Astrocyte (in vitro differentiated cells and primary cell): ENCODE data around the gene FAM168A.

ENCODE experiments used
- EZH2 ChIP-seq: IDR thresholded peaks from 2 replicates; pipeline ENCODE4 v1.6.1; 2012; ENCODE audit warnings: mild to moderate bottlenecking, low read length, inconsistent platforms; ENCODE audit not compliant: insufficient read depth
- TF ChIP-seq, protein P1 (sequence below): IDR thresholded peaks from 2 replicates; pipeline ENCODE4 v1.5.1; 2011; ENCODE audit warnings: low read depth, mild to moderate bottlenecking, inconsistent platforms, low read length, moderate library complexity; ENCODE audit not compliant: insufficient read depth

DNA sequence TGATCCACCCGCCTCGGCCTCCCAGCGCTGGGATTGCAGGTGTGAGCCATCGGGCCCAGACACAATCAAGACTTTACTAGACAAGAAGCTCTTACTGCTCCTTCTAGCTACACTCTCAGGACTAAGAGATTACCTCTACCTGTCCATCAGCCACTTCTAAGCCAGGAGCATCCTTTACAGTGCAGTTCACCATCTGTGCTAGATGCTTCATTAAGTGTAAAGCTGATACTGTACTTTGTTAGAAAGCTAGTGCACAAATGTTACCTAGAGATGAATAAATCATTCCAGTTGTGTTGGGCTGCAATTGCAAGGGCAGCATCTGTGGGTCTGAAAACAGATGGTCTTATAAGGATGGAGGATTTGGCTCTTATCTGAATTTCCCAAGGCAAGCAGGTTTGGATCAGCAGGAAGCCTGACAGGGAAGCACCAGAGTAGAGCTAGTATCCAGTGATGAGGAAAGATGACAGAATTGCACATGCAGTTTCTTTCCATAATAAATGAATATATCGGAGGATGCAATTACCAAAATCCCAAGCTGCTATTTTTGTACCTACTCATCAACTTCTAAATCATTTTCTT is 58.3 kb downstream of the FAM168A start:
- TF ChIP-seq, protein P1, sequence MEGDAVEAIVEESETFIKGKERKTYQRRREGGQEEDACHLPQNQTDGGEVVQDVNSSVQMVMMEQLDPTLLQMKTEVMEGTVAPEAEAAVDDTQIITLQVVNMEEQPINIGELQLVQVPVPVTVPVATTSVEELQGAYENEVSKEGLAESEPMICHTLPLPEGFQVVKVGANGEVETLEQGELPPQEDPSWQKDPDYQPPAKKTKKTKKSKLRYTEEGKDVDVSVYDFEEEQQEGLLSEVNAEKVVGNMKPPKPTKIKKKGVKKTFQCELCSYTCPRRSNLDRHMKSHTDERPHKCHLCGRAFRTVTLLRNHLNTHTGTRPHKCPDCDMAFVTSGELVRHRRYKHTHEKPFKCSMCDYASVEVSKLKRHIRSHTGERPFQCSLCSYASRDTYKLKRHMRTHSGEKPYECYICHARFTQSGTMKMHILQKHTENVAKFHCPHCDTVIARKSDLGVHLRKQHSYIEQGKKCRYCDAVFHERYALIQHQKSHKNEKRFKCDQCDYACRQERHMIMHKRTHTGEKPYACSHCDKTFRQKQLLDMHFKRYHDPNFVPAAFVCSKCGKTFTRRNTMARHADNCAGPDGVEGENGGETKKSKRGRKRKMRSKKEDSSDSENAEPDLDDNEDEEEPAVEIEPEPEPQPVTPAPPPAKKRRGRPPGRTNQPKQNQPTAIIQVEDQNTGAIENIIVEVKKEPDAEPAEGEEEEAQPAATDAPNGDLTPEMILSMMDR, result no peak
- no peak for TF ChIP-seq EZH2
